HTERT RPE-1 (cell line): ENCODE data around the gene RNF25.

Experiments
- in situ Hi-C: fragments of 300-500 bp; cut with MboI; formaldehyde crosslinking; loops from 4 replicates; pipeline ENCODE4 v1.14.3; 2020; ENCODE audit warnings: low sequenced_read_pairs

RNF25 gene

DNA sequence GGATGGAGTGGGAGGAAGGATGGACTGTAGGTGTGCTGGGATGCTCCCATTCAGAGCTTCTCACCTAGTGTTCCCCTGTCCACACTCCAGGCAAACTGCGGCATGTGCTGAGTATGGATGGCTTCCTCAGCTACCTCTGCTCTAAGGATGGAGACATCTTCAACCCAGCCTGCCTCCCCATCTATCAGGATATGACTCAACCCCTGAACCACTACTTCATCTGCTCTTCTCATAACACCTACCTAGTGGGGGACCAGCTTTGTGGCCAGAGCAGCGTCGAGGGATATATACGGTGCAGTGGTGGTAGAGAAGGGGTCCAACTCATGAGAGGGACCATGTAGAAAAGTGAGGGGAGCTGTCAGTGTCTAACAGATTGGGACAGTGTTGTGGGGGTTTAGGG, 43.9 kb downstream of the RNF25 start:
- in situ Hi-C loops: no loop called here

DNA sequence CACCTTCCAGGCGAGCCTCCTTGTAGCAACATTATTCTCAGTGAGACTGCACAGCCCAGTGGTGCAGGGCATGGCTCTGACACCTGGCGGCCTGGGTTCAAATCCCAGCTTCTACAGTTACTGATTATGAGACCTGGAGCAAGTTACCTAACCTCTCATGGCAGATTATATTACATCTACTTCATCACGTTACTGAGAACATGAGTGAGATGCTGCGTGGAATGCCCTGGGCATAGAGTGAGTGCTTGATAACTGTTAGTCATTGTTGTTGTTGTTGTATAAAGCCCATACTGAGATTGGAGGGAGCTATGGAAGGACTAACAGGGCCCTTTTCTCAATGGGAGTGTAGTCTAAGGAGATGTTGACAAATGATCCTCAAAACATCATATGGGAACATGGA, 45.4 kb downstream of the RNF25 start:
- in situ Hi-C loops: no loop called here

DNA sequence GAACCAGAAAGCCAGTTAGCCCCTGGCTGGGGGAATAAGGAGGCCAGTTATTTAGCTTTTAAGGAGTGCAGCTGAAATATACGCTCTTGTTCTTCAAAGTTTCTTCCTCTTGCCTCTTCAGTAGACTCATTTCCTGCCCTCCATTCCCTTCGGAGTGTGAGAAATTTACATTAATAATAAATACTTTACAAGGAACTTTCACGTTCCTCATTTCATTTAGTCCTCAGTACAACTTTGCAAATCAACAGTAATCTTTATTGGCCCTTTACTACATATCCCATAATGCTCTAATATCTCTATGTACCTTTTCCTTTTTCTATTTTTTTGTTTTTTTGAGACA, 48.5 kb downstream of the RNF25 start:
- in situ Hi-C loops: no loop called here

DNA sequence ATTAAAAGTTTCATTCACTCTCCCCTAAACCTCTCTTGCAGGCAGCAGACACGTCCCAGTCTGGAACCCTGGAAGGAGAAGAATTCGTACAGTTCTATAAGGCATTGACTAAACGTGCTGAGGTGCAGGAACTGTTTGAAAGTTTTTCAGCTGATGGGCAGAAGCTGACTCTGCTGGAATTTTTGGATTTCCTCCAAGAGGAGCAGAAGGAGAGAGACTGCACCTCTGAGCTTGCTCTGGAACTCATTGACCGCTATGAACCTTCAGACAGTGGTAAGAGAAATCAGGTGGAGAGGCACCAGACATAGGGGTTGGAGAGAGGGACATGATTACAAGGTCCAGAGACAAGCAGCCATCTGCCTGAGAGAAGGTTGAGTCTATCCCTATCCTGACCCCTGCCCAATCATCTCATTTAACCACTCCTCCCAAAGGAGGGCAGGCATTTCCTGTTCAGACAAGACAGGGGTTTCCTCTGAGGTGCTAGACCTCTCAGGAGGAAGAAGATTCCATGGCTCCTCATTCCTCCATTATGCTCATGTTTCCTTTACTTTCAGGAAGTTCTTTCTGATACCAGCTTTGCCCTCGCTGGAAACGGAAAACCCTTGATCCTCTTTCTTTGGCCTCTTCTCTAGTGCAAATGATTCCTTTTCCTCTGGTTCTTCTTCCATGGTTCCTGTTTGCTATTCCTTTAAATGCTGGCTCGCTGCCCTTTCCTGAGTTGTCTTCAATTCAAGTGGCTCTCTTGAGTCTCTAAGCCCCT, 49.0 kb downstream of the RNF25 start:
- in situ Hi-C loops: no loop called here

DNA sequence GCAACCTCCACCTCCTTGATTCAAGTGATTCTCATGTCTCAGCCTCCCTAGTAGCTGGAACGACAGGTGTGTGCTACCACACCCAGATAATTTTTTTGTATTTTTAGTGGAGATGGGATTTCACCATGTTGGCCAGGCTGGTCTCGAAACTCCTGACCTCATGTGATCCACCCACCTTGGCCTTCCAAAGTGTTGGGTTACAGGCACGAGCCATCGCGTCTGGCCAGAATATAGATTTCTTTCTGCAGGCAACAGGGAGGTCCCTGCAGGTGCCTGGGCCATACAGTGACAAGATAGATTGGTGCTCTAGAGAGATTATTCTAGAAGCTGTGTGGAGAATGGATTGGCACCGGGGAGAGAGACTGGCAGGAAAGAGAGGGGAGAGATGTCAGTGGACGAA, 50.8 kb downstream of the RNF25 start:
- in situ Hi-C loops: no loop called here

DNA sequence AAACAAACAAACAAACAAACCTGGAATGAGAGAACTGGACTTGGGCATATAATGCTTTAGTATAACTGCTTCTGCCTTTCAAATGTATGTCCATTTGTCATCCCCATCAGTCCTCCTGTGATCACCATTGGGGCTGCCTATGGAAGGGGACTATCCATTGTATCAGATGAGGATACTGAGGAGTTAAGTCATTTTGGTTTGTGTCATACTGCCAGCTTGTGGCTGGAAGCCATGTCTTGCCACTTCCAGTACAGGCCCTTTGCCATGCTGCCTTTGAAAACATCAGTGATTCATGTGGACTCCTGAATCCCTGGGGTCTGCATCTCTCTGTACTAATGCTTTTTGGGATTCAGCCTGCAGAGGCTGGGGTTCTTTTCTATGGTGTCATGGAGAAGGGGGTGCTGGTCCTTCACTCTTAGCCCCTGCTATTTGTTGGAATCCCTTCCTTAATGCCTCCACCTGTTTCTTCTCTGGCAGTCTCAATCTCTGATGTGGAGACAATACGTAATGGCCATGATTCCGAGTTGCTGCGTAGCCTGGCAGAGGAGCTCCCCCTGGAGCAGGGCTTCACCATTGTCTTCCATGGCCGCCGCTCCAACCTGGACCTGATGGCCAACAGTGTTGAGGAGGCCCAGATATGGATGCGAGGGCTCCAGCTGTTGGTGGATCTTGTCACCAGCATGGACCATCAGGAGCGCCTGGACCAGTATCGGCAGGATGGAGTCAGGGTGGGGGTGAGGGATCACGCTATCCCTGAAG, 53.5 kb downstream of the RNF25 start:
- in situ Hi-C loops: no loop called here

DNA sequence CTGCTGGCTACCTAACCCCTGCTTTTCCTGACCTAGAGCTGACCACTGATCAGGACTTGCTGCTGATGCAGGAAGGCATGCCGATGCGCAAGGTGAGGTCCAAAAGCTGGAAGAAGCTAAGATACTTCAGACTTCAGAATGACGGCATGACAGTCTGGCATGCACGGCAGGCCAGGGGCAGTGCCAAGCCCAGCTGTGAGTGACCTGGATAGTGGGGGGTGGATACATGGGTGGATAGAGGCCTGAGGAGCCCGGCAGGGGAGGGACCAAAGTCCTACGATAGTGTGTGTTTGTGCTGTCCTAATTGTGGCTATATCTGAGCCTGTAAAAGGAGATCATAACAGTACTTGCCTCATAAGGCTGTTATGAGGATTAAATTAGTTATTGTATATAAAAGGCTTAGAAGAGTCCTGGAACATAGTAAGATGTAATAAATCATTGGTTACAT, 55.9 kb downstream of the RNF25 start:
- in situ Hi-C loops: no loop called here
